GM19043 (cell line): Measurements from ENCODE around the gene TAS2R19.

Experiments
- ATAC-seq: cut with Tn5 transposase; IDR thresholded peaks from one replicate; pipeline ENCODE4 v1.9.1; 2021; ENCODE audit warnings: low read depth; ENCODE audit not compliant: unreplicated experiment

The TAS2R19 gene

DNA sequence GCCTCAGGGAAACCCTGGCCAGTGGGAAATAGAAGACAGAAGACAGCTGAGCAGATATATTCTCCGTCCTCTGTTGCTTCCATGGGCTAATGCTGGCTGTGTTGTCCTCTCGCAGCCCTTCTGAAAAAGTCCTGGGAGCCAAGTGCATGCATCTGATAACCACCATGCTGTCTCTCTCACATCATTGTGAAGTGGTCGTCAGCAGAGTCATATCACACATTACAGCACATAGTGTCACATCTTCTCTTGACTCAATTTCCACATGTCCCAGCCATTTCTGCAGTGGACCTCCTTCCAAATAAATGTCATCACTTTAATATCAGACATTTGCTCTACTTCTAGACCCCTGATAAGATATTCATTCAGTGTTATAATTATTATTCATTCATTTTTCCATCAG, 28.1 kb downstream of the TAS2R19 start:
- no peak for ATAC-seq

GRCh38 chr12:10989107-10989506, 33.3 kb downstream of the TAS2R19 start:
- ATAC-seq: no peak

DNA sequence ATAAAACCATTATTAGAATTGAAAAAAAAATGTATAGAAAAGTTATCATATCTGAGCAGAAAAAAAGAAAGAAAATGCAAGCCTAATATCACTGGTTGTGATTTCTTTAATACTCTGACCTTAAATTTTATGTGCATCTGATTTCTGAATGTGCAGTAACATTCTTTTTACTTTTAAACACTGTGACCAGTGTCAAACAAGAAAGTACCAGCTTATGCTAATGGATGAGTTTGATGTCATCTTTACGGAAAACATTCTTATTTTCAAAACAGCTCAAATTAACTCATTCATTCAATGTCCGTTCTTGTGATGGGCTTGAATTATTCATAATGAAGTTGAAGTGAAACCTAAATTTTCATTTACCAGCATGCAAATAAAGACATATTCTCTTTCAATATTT, 35.6 kb downstream of the TAS2R19 start, which contains the start of gene TAS2R50:
Gene TAS2R50 (minus strand): TSS at position 101 of the 400 bp plus-strand sequence. CDS start 52 bp downstream, at position 49.
- ATAC-seq: no peak

GRCh38 chr12:10982244-10982643, 40.2 kb downstream of the TAS2R19 start:
- no peak for ATAC-seq

DNA sequence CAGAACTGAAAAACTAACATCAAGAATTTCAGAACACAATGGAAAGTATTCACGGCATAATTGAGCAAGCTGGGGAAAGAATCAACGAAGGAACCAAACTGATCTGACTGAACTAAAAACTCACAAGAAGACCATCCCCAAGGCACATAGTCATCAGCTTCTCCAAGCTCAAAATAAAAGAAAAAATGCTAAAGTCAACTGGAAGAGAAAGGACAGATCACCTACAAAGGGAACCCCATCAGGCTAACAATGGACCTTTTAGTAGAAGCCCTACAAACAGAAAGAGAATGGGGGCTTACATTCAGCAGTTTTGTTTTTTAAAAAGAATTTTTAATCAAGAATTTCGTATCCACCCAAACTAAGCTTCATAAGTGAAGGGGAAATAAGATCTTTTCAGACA, 47.5 kb downstream of the TAS2R19 start:
- ATAC-seq: no peak
